Retina (tissue), 1 donor: ENCODE measurements around the gene MCRIP1.

Source experiments
- DNase-seq: peaks from one replicate; pipeline ENCODE4 v3.0.0-alpha.2; 2016

Gene MCRIP1

GRCh38 chr17:81817758-81818147, 15.3 kb downstream of the MCRIP1 start:
- DNase-seq: no peak

- no peak for DNase-seq
These were observed 17.5 kb downstream of the MCRIP1 start for GRCh38 chr17:81815646-81815986.

GRCh38 chr17:81814748-81815645, 18.1 kb downstream of the MCRIP1 start:
- peak; percentile 58 for DNase-seq

DNA sequence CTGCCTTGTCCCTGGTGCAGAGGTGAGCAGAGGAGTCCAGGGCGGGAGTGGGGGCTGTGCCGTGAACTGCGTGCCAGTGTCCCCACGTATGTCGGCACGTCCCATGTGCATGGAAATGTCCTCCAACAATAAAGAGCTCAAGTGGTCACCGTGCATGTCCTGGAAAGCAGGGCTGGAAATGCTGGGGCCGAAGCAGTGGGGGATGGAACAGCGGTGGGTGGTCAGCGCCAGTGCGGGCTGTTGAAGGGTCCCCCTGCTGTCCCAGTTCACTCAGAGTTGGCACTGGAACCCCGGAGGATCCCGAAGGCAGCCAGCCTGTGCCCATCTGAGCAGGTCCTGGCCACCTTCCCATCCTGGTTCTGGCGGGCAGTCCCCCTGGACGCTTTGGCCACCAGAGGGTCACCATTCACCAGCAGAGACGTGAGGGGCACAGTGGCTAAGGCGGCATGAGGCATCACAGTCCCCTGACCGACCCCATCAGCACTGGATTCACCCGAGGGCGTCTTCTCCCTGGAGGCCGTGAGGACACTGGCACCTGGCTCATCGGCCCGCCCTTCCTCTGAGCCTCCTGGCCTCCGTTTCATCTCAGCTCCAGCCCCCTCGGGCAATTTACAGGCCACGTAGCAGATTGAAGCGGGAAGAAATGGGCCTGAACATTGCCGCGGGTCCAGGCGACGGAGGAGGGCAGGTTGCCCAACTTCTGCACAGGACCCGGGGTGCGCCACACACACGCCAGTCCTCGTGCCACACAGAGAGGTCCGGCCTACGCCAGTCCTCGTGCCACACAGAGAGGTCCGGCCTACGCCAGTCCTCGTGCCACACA, 19.0 kb downstream of the MCRIP1 start:
- DNase-seq: no peak

DNA sequence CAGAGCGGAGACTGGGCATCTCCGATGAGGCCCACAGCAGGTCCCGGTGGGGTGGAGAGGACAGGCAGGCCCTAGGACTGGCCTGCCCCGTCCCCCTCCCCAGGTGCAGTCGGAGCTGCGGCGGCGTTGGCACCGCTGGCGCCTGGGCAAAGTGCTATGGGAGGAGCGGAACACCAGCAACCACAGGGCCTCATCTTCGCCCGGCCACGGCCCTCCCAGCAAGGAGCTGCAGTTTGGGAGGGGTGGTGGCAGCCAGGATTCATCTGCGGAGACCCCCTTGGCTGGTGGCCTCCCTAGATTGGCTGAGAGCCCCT, 19.8 kb downstream of the MCRIP1 start:
- DNase-seq: no peak

DNA sequence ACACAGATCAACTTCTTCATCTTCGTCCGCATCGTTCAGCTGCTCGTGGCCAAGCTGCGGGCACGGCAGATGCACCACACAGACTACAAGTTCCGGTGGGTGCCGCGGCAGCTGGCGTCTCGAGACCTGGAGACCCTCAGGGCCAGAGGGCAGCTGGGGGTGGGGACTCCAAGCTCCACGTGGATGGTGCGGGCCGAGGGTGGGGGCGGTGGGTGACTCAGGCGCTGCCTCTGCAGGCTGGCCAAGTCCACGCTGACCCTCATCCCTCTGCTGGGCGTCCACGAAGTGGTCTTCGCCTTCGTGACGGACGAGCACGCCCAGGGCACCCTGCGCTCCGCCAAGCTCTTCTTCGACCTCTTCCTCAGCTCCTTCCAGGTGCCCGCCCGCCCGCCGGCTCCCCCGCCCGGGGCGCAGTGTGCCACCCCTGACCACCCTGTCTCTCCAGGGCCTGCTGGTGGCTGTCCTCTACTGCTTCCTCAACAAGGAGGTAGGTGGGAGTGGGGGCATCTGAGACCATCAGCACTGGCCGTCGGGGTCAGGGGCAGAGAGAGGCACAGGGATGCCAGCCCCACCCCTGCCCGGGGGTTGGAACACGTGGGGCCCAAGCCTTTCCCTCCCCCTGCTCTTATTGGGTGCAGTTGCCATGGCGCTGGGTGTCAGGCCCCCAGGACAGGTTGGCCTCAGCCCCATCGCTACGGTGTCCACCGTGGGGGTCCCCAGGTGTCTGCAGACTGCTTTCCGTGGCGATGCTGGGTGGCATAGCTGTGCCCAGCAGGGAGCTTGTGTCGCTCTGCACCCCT, 20.3 kb downstream of the MCRIP1 start:
- no peak for DNase-seq

GRCh38 chr17:81811705-81812570, 21.2 kb downstream of the MCRIP1 start:
- DNase-seq: no peak

GRCh38 chr17:81810892-81811704, 22.0 kb downstream of the MCRIP1 start:
- DNase-seq: no peak

- DNase-seq: no peak
These were observed 22.6 kb downstream of the MCRIP1 start for GRCh38 chr17:81810476-81810875.

DNA sequence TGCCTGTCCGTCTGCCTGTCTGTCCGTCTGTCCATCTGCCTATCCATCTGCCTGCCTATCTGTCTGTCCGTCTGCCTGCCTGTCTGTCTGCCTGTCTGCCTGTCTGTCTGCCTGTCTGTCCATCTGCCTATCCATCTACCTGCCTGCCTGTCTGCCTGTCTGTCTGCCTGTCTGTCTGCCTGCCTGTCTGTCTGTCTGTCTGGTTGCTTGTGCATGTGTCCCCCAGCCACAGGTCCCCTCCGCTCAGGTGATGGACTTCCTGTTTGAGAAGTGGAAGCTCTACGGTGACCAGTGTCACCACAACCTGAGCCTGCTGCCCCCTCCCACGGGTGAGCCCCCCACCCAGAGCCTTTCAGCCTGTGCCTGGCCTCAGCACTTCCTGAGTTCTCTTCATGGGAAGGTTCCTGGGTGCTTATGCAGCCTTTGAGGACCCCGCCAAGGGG, 23.5 kb downstream of the MCRIP1 start:
- no peak for DNase-seq

DNA sequence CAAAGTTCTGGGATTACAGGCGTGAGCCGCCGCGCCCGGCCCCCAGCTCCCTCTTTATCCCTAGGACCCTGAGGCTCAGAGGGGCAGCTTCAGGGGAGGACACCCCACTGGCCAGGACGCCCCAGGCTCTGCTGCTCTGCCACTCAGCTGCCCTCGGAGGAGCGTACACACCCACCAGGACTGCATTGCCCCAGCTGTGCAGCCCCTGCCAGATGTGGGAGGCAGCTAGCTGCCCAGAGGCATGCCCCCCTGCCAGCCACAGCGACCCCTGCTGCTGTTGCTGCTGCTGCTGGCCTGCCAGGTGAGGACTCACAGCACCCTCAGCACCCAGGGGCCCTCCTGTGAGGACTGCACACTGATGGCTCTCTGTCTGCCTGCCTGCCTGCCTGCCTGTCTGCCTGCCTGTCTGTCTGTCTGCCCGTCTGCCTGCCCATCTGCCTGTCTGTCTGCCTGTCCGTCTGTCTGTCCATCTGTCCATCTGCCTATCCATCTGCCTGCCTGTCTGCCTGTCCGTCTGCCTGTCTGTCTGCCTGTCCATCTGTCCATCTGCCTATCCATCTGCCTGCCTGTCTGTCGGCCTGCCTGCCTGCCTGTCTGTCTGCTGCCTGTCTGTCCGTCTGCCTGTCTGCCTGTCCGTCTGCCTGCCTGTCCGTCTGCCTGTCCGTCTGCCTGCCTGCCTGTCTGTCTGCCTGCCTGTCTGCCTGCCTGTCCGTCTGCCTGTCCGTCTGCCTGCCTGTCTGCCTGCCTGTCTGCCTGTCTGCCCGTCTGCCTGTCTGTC, 24.1 kb downstream of the MCRIP1 start:
- no peak for DNase-seq

- DNase-seq: no peak
These were observed 25.3 kb downstream of the MCRIP1 start for GRCh38 chr17:81807839-81808238.

DNA sequence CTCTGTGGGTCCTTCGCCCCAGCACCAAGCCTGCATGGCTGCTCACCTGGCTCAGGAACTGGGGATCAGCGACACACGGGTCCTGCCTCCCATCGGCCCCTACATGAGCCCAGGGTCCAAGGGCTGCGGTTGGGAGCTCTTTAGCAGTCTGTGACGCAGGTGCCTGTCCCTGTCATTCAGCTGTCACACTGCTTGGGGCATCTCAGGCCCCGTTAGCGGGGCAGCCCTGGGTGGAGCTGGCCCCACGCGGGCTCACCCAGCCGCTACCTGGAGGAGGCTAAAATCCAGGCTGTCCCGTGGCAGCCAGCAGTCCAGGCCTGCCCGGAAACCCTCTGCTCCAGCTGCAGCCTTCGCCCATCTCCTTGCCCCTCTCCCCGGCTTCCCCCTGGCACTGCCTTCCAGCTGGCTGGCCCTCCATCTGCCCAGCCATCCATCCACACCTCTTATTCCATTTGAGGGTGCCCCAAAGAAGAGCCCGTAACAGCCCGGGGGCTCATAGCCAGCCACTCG, 25.8 kb downstream of the MCRIP1 start:
- no peak for DNase-seq

DNA sequence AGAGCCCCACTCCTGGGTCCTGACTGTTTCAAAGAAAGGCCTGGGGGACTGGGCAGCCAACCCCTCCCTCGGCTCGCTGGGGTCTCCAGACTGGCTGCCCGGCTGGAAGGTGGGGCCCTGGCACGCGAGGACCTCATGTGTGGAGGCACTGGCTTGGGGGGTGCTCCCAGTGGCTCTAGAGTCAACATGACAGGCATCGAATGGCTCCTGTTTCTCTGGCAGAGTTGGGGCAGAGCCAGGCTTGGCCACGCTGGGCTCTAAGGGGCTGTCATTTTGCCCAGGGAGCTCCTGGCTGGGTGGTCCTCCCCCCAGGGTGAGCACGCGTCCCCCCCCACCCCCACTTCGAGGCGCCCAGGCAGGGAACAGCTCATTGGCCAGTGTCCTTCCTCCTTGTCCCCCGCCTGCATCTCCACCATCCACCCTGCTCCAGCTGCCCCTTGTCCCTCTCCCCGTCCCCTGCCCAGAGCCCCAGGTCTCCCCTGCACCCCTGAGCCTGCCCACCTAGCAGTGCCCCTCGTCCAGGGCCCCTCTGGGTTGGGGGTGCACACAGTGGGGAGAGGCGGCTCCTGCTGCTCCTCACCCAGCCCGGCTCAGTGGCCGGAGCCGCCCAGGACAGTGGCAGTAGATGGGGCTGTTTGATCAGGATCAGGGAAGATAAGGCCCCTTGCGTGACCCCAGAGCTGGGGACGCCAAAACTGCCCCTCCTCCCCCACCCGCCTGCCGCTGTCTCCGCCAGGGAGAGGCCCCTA, 26.5 kb downstream of the MCRIP1 start:
- no peak for DNase-seq

- DNase-seq: no peak
These were observed 27.2 kb downstream of the MCRIP1 start for GRCh38 chr17:81805707-81806460.

DNA sequence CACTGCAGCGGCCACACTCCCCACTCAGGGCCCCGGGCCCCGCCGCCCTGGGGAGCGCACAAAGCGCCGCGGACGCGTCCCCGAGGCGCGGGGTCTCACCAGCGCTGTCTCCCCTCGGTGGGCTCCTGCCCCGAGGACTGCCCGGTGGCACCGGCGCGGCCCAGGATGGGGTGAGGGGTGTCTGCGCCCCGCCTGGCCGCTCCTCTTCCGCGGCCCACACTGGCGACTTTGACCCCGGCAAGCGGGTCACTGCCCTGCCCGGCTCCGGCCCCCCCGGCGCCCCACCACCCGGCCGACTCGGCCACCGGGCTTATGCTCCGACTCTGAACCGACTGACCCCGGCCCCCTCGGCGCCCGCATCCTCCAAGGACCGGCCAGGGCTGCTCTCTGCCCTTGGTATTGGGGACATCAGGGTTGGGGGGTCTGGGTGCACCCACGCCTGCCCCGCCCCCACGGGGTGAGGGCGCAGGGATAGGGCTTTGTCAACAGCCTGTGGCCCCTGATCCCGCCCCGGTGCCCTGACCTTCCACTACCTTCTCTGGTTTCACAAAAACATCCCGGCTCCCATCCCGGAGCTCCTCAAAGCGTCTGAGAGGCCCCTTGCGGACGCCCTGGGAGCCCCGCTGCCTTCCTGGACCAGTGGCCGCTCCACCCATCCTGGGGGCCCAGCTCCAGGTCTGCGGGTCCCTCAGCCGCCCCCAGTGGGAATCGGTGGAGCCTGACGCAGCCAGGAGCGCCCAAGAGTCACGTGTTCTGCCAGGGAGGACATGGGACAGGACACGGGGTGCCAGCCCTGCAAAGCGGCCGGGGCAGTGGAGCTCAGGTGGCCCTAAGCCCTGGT, 28.3 kb downstream of the MCRIP1 start:
- no peak for DNase-seq

- no peak for DNase-seq
These were observed 29.1 kb downstream of the MCRIP1 start, which contains the start of gene GCGR for GRCh38 chr17:81803728-81804558. TSS of gene GCGR (plus strand) at chr17:81804150. CDS start at chr17:81809019, 4,869 bp downstream.
